IMR-90 (cell line): ENCODE results near the gene TMEM233.

ENCODE experiments used
- BHLHE40 ChIP-seq: fragments of 150-350 bp; IDR thresholded peaks from 2 replicates; pipeline ENCODE4 v1.6.1; 2016; ENCODE audit warnings: mild to moderate bottlenecking, low read depth, low read length
- CTCF ChIP-seq: conservative IDR thresholded peaks from 2 replicates; pipeline ENCODE4 v1.5.1; 2012; ENCODE audit warnings: mild to moderate bottlenecking, low read depth, low read length, improper control_type of control experiment
- FOS ChIP-seq: fragments of 150-350 bp; IDR thresholded peaks from 2 replicates; pipeline ENCODE4 v1.6.1; 2016; ENCODE audit warnings: low read depth, low read length
- RAD21 ChIP-seq: IDR thresholded peaks from 2 replicates; pipeline ENCODE4 v1.6.1; 2012; ENCODE audit warnings: low read length, improper control_type of control experiment
- SMC3 ChIP-seq: fragments of 150-350 bp; IDR thresholded peaks from 2 replicates; pipeline ENCODE4 v1.6.1; 2016; ENCODE audit warnings: low read depth, mild to moderate bottlenecking, antibody characterized with exemption, low read length, moderate library complexity
- USF2 ChIP-seq: fragments of 150-350 bp; IDR thresholded peaks from 2 replicates; pipeline ENCODE4 v1.6.1; 2017; ENCODE audit warnings: mild to moderate bottlenecking, antibody characterized with exemption, low read length, low read depth

GRCh38 chr12:119689935-119690500 lies 96.4 kb downstream of the TMEM233 start:
- no peak for TF ChIP-seq BHLHE40
- TF ChIP-seq SMC3: no peak
- TF ChIP-seq RAD21: no peak
- TF ChIP-seq CTCF: no peak
- no peak for TF ChIP-seq USF2
- no peak for TF ChIP-seq FOS
